ENCODE measurements around the gene KIAA1958.

- TF ChIP-seq CTCF (IDR thresholded peaks at IDR 0.05) (no peak), POLR2A (IDR thresholded peaks at IDR 0.05) (no peak)
Observed at GRCh38 chr9:112689161-112689740, 202.6 kb downstream of the KIAA1958 start.

Measured in body of pancreas (tissue), 4 donors.